HG03097 (cell line): ENCODE data around the gene KRTAP10-8.
"Not testable (repeated sequence)": the region's sequence is repeated elsewhere in the genome, so short reads cannot be mapped to it uniquely, and the experiment has no call there.

ENCODE experiments used
- ATAC-seq: cut with Tn5 transposase; IDR thresholded peaks from one replicate; pipeline ENCODE4 v1.9.1; 2021; ENCODE audit not compliant: unreplicated experiment, low FRiP score

KRTAP10-8 gene, protein sequence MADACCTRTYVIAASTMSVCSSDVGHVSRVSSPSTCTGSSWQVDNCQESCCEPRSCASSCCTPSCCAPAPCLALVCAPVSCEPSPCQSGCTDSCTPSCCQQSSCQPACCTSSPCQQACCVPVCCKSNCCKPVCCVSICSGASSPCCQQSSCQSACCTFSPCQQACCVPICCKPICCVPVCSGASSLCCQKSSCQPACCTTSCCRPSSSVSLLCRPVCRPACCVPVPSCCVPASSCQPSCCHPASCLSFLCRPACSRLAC

DNA sequence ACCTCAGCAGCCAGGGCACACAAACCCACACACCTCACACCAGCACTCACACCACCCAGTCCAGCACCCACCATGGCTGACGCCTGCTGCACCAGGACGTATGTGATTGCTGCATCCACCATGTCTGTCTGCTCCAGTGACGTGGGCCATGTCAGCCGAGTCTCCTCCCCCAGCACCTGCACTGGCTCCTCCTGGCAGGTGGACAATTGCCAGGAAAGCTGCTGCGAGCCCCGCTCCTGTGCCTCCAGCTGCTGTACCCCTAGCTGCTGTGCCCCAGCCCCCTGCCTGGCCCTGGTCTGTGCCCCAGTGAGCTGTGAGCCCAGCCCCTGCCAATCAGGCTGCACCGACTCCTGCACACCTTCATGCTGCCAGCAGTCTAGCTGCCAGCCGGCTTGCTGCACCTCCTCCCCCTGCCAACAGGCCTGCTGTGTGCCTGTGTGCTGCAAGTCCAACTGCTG lies at the start of gene KRTAP10-8:
Gene KRTAP10-8, plus strand, starts transcription at position 51 of the 458 bp plus-strand sequence. Its CDS starts 22 bp downstream, at position 73.
- no peak for ATAC-seq

GRCh38 chr21:44564099-44564498 lies 47.8 kb upstream of the KRTAP10-8 start:
- ATAC-seq, result no peak

DNA sequence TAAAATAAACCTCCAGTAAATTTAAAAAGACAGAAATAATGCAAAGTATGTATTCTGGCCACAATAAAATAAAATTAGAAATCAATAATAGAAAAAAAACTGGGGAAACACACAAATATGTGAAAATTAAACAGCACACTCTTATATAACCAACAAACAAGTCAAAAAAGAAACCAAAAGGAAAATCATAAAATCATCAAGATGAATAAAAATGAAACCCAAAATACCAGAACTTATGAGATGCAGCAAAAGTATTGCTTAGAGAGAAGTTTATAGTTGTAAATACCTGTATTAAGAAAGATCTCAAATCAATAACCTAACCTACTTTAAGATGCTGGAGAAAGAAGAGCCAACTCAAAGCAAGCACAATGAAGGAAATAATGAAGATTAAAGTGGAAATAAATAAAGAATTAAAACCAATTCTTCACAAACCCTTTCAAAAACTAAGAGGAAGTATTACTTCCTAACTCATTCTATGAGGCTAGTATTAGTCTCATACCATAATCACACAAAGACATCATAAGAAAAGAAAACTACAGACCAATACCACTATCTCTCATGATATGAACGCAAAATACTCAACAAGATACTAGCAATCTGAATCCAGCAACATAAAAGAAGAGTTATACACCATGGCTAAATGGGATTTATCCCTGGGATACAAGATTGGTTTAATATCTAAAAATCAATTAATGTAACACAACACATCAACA lies 46.8 kb upstream of the KRTAP10-8 start:
- ATAC-seq, result no peak

DNA sequence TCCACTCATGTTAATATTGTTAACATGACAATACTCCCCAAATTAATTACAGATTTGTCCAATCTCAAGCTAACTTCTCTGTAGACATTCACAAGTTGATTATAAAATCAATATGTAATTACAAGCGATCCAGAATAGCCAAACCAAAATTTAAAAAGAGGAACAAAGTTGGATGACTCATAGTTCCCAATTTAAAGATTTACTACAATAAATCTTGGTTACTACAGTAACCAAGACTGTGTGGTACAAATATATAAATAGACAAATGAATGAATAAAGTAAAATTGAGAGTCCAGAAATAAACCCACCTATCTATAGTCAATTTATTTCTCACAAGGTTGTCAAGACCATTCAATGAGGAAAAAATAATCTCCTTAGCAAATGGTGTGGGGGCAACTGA lies 45.5 kb upstream of the KRTAP10-8 start:
- ATAC-seq, result no peak

GRCh38 chr21:44567481-44568171 lies 44.3 kb upstream of the KRTAP10-8 start:
- ATAC-seq, result no peak

DNA sequence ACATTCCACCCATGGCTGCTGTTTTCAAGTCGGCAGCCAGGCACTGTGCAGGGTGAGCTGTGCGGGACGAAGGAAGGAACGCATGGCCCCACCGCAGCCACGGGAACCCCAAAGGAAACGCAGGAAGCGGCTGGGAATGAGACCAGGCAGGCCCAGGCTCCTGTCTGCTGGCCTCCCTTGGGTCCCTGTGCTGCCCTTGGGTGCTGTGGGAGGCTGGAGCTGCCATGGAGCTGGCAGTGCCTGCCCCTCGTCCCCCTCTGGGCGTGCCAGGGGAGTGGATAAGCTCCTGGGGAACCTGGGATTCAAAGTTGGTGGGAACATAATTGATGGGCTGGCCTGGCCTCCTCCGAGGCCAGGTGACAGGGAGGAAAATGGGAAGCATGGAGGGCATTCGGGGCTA lies 43.6 kb upstream of the KRTAP10-8 start:
- ATAC-seq, result no peak

GRCh38 chr21:44568667-44569556 lies 43.0 kb upstream of the KRTAP10-8 start:
- no peak for ATAC-seq

- no peak for ATAC-seq
Observed at GRCh38 chr21:44569861-44570517, 41.9 kb upstream of the KRTAP10-8 start.

DNA sequence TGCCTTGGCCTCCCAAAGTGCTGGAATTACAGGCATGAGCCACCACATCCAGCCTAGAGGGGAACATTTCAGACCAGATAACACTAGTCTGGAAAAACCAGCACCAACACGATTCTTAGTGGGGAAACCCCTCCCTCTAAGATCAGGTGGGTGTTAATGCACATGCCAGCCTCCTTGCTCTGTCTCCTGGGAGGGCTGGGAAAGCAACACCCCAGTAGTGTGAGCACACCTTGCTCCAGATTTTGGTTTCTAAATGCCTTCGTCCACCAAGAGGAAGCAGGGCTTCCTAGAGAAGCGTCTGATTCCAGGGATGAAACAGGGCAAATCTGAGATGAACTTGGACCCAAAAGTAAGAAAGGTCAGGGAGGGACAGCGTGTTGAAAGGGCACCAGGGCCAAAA lies 40.6 kb upstream of the KRTAP10-8 start:
- no peak for ATAC-seq

- ATAC-seq, result no peak
Observed at GRCh38 chr21:44571844-44572782, 39.8 kb upstream of the KRTAP10-8 start.

DNA sequence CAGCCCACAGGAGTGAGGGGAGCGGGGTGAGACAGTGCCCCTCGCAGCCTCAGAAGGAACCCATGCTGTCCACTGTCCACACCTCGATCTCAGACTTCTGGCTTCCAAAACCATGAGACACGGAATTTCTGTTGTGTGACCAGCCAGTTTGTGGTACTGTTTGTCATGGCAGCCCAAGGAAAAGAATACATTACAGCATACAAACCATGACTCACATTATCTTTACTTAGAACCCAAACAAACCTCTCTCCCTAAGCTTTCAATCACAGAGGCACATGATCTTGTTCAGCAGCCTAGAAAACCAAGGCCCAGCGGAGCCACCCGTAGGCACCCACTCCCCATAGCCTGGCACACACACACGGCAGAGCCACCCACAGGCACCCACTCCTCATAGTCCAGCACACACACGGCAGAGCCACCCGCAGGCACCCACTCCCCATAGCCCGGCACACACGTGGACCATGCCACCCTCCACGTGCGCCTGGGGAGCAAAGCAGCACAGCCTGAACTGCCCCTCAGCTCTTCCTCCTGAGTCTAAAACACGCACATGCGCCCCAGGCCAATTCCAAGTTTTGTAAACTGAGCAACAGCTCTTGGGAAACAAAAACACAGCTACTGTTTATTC lies 38.8 kb upstream of the KRTAP10-8 start:
- ATAC-seq, result no peak

DNA sequence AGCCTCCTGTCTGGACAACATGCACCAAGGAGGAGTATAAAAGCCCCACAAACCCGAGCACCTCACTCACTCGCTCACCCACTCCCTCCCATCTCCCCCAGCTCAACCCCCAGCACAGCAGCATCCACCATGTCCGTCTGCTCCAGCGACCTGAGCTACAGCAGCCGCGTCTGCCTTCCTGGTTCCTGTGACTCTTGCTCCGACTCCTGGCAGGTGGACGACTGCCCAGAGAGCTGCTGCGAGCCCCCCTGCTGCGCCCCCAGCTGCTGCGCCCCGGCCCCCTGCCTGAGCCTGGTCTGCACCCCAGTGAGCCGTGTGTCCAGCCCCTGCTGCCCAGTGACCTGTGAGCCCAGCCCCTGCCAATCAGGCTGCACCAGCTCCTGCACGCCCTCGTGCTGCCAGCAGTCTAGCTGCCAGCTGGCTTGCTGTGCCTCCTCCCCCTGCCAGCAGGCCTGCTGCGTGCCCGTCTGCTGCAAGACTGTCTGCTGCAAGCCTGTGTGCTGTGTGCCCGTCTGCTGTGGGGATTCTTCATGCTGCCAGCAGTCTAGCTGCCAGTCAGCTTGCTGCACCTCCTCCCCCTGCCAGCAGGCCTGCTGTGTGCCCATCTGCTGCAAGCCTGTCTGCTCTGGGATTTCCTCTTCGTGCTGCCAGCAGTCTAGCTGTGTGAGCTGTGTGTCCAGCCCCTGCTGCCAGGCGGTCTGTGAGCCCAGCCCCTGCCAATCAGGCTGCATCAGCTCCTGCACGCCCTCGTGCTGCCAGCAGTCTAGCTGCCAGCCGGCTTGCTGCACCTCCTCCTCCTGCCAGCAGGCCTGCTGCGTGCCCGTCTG lies 38.0 kb upstream of the KRTAP10-8 start, which contains the start of gene KRTAP10-4:
Gene KRTAP10-4, plus strand, starts transcription at position 100 of the 827 bp plus-strand sequence. Its CDS starts 30 bp downstream, at position 130.
- ATAC-seq, result not testable (repeated sequence)

DNA sequence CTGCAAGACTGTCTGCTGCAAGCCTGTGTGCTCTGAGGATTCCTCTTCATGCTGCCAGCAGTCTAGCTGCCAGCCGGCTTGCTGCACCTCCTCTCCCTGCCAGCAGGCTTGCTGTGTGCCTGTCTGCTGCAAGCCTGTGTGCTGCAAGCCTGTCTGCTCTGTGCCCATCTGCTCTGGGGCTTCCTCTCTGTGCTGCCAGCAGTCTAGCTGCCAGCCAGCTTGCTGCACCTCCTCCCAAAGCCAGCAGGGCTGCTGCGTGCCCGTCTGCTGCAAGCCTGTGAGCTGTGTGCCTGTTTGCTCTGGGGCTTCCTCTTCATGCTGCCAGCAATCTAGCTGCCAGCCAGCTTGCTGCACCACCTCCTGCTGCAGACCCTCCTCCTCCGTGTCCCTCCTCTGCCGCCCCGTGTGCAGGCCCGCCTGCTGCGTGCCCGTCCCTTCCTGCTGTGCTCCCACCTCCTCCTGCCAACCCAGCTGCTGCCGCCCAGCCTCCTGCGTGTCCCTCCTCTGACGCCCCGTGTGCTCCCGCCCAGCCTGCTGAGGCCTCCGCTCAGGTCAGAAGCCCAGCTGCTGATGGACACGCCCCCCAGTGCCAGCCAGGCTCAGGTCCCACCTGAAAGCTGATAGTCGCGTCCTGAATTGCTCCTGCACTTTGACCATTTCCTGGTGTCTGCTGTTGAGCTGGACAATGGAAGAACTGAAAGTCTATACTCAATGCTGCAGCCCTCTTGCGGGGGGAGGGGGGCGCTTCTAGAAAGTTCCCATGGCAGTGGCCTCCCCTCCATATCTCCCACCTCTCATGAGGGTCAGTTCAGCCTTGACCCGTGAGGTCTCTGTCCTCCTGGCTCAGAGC lies 37.2 kb upstream of the KRTAP10-8 start:
- no peak for ATAC-seq

GRCh38 chr21:44575307-44576024 lies 36.4 kb upstream of the KRTAP10-8 start:
- ATAC-seq, result no peak

GRCh38 chr21:44576025-44576420 lies 35.9 kb upstream of the KRTAP10-8 start:
- ATAC-seq, result no peak
